HUES48 (cell line): ENCODE measurements around the gene ORAI2.

Experiments
- H3K27ac ChIP-seq: one replicate; pipeline ENCODE4 v1.7.0; 2013; ENCODE audit warnings: low read depth, low read length, inconsistent platforms
- H3K27me3 ChIP-seq: 2 replicates; pipeline ENCODE4 v1.6.1; 2013; ENCODE audit warnings: mild to moderate bottlenecking, low read length; ENCODE audit not compliant: control insufficient read depth, insufficient read depth
- H3K36me3 ChIP-seq: 2 replicates; pipeline ENCODE4 v1.6.1; 2013; ENCODE audit warnings: low read length; ENCODE audit not compliant: control insufficient read depth, insufficient read depth
- H3K4me1 ChIP-seq: 2 replicates; pipeline ENCODE4 v1.6.1; 2013; ENCODE audit warnings: mild to moderate bottlenecking, low read length; ENCODE audit not compliant: control insufficient read depth, insufficient read depth
- H3K4me3 ChIP-seq: 2 replicates; pipeline ENCODE4 v1.5.1; 2013; ENCODE audit warnings: mild to moderate bottlenecking, low read depth, low read length
- H3K9ac ChIP-seq: 2 replicates; pipeline ENCODE4 v1.6.1; 2013; ENCODE audit warnings: mild to moderate bottlenecking, low read depth, low read length, moderate library complexity
- H3K9me3 ChIP-seq: 2 replicates; pipeline ENCODE4 v1.6.1; 2013; ENCODE audit warnings: low read length; ENCODE audit not compliant: control insufficient read depth, insufficient read depth

Gene ORAI2

DNA sequence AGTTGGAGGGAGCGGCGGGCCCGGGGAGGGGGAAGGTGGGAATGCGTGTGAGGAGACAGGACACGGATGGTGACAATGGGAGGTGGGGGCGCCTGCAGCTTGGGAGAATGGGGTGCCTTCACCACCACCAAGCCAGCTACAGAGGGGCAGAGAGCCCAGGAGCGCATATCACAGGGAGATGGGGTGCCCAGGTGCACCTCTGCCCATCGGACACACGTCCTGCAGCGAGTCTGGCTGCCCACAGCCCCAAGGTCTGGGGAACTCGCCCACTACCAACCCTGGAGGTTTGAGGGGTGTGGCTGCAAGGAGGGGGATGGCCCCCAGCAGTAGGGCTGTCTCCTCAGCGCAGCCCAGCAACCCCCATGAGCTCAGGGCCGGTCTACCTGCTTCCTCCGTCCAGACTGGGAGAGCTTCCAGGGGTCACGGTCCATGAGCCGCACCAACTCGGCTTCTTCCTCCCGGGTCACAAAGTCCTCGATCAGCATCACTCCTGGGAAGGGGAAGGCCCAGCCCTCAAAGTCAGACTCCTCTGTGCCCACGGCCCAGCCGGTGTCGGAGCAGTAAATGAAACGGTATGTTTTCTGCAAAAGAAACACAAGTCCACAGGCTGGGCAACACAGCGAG lies 26.0 kb downstream of the ORAI2 start:
- Histone ChIP-seq H3K36me3 (peaks cover 42% of the 10 kb centered on the region), H3K27ac (no peak overlapping the region), H3K9me3 (no peaks in the 10 kb centered on the region), H3K4me1 (no peaks in the 10 kb centered on the region), H3K4me3 (no peak overlapping the region), H3K27me3 (no peaks in the 10 kb centered on the region), H3K9ac (no peak overlapping the region)

DNA sequence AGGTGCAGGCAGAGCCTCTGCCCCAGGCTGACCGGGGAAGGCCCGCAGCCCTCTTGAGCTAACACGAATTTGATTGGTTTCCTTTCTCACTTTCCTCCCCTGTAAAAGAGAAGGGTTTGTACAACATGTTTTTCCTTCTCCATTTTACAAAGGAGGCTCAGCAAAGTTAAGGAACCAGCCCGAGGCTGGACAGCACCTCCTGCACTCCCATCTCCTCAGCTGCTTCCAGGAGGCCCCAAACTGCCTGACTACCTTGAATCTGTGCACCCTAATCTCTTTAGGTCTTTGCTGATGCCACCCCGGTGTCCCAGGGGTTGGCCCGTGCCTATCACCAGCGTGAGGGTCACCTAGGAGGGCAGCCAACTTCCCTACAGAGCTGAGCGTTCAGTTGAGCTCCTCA lies 27.1 kb downstream of the ORAI2 start:
- no peak overlapping the region for H3K9ac ChIP-seq
- H3K4me1 ChIP-seq, result no peaks in the 10 kb centered on the region
- peaks cover 42% of the 10 kb centered on the region for H3K36me3 ChIP-seq
- H3K27ac ChIP-seq, result no peak overlapping the region
- H3K9me3 ChIP-seq, result no peaks in the 10 kb centered on the region
- H3K27me3 ChIP-seq, result no peaks in the 10 kb centered on the region
- H3K4me3 ChIP-seq, result no peak overlapping the region

DNA sequence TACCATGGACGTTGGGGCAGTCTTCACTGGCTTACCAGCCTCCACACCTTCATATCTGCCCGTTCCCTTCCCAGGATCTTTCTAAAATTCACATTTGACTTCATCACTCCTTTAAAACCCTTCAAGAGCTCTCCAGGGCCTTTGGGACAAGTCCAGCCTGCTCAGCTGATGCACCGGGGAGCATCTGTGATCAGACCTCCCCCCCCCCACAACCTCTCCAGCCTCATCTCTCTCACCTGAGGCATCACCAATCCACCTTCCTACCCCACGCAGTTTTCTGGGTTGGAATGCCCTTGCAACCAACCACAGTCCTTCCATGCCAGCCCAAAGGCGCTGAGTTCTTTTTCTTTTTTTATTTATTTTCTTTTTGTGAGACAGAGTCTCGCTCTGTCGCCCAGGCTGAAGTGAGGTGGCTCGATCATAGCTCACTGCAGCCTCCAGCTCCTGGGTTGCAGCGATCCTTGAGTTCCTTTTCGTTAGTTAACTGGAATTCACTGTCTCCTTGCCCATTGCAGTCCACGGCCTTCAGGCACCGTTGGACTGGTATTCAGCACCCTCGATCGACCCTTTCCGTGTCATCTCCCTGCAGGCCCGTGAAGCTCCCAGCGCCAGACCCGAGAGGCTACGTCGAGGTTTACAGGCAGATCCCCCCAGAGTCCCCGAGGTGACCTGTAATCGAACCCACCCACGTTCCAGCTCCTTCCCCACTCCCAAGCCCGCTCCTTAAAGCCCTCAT lies 30.6 kb downstream of the ORAI2 start:
- Histone ChIP-seq H3K27me3 (no peaks in the 10 kb centered on the region), H3K9ac (peak overlapping the region; percentile 64), H3K9me3 (no peaks in the 10 kb centered on the region), H3K4me1 (no peaks in the 10 kb centered on the region), H3K36me3 (peaks cover 26% of the 10 kb centered on the region), H3K27ac (no peak overlapping the region), H3K4me3 (peak overlapping the region; percentile 84)

DNA sequence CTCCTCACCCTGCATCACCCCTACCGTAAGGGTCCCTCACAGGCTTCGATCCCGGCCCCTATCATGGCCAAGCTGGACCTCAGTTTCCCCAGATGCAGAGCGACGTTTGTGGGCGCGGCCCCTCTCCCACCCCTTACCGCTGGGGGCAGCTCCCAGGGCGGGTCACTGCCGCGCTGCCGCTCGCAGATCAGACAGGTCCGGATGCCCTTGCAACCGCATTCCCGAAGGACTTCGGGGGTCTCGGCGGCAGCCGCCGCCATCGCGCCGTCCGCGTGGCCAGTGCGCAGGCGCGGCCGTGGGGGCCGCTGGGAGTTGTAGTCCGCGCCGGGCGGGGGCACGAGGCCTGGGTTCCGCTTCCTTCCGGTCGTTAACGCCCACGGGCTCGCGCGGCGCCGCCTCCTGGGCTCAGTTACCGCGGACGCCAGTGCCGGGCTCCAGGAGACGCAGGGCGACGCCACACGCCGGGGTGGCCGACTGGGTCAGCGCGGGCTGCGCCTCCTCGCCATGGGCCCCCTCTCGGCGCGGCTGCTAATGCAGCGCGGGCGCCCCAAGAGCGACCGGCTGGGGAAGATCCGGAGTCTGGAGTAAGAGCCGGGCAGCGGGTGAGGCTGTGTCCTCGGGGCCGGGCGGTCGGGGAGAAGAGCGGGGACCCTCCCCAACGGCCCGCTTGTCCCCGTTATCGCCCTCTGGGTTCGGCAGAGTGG lies 31.4 kb downstream of the ORAI2 start, which contains the start of the genes ALKBH4 and LRWD1:
ALKBH4 (minus strand) TSS at position 287 of the 704 bp plus-strand sequence; CDS start at position 260, 27 bp downstream.
LRWD1 (plus strand) TSS at position 408 of the 704 bp plus-strand sequence; CDS start at position 505, 97 bp downstream.
- peaks cover 27% of the 10 kb centered on the region for H3K36me3 ChIP-seq

DNA sequence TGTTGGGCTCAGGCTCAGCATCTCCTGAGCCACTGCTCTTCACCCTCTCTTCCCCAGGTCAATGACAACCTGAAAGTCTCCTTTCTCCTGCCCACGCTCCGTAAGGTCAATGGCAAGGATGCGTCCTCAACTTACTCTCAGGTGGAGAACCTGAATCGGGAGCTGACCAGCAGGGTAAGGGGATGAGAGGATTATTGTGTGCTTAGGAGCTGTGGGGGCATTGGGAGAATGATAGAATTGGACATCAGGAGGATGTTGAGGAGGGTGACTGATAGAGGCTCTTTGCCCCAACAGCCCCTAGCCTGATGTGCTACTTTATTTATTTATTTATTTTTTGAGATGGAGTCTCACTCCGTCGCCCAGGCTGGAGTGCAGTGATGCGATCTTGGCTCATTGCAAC lies 32.7 kb downstream of the ORAI2 start:
- Histone ChIP-seq H3K4me1 (no peaks in the 10 kb centered on the region), H3K9ac (no peak overlapping the region), H3K27me3 (no peaks in the 10 kb centered on the region), H3K36me3 (peaks cover 34% of the 10 kb centered on the region), H3K9me3 (no peaks in the 10 kb centered on the region), H3K4me3 (0 out of 2 replicates have a peak overlapping the region, but pooled peaks have one; percentile 84), H3K27ac (no peak overlapping the region)

More for the DNA sequence above, 31.4 kb downstream of the ORAI2 start, which contains the start of the genes ALKBH4 and LRWD1:
- H3K27ac ChIP-seq, result peak within 1 kb of the TSS; percentile 55
- H3K4me1 ChIP-seq, result no peaks in the 10 kb centered on the region
- H3K27me3 ChIP-seq, result no peaks in the 10 kb centered on the region
- H3K9me3 ChIP-seq, result no peaks in the 10 kb centered on the region
- peak within 1 kb of the TSS; percentile 64 for H3K9ac ChIP-seq
- H3K4me3 ChIP-seq, result peak within 1 kb of the TSS; percentile 84

DNA sequence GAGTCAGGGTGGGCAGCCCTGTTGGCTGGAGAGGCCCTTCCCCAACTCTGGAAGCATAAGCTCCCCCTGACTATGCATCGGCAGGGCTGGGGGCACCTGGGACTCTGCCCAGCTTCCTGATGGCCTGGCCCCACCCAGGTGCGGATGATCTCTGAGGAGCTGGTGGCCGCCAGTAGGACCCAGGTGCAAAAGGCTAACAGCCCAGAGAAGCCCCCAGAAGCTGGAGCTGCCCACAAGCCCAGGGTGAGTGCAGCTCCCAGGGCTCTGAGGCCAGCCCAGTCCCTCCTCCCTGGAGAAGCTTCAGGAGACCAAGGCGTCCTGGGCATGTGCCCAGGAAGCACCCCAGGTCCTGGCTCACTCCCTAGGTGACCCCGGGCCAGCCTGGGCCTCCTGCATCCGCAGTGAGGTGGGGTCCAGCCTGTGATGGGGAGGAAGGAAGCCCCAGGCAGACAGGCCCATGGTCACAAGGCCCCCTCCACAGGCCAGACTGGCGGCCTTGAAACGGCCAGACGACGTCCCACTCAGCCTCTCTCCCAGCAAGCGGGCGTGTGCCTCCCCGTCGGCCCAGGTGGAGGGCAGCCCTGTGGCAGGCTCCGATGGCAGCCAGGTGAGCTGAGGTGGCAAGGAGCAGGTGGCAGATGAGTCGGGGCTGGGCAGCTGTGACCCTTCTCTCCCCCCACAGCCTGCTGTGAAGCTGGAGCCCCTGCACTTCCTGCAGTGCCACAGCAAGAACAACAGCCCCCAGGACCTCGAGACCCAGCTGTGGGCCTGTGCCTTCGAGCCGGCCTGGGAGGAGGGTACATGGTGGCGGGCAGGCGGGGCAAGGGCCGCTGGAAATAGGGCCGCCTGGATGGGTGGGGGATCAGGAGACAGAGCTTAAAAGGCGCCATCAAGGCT lies 34.5 kb downstream of the ORAI2 start:
- no peak overlapping the region for H3K9ac ChIP-seq

DNA sequence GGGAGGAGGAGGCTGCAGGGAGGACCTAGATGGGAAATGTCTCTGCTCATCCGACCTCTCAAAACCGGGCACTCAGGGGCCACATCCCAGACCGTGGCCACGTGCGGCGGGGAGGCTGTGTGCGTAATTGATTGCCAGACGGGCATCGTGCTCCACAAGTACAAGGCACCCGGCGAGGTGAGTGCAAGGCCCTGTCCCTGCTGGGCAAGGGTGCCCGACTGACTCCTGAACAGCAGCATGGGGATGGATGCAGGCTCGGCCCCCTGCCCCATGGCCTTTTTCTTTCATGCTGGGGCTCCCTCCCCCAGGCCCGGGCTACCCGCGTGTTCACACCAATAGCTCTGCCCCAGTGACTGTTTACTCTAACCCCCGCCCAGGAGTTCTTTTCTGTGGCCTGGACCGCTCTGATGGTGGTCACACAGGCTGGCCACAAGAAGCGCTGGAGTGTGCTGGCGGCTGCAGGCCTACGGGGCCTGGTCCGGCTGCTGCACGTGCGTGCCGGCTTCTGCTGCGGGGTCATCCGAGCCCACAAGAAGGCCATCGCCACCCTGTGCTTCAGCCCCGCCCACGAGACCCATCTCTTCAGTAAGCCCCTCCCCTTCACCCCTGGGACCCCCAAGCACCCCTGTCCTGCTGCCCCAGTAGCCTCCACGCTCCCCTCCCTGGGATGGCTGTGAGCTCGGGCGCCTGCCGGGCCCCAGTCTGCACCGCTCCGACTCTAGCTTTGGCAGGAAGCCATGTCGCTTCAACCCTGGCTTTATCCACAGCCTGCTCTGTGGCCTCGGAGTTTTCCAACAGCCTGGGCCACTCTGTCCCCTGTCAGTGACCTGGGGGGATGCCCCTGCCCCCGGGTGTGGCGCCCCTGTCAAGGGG lies 35.3 kb downstream of the ORAI2 start:
- H3K36me3 ChIP-seq, result peaks cover 46% of the 10 kb centered on the region
- H3K9me3 ChIP-seq, result no peaks in the 10 kb centered on the region
- no peak overlapping the region for H3K4me3 ChIP-seq
- no peak overlapping the region for H3K27ac ChIP-seq
- no peak overlapping the region for H3K9ac ChIP-seq
- no peaks in the 10 kb centered on the region for H3K27me3 ChIP-seq
- no peaks in the 10 kb centered on the region for H3K4me1 ChIP-seq

More for the DNA sequence above, 34.5 kb downstream of the ORAI2 start:
- H3K27me3 ChIP-seq, result no peaks in the 10 kb centered on the region
- H3K4me3 ChIP-seq, result no peak overlapping the region
- no peaks in the 10 kb centered on the region for H3K4me1 ChIP-seq
- H3K27ac ChIP-seq, result no peak overlapping the region
- no peaks in the 10 kb centered on the region for H3K9me3 ChIP-seq
- peaks cover 37% of the 10 kb centered on the region for H3K36me3 ChIP-seq

DNA sequence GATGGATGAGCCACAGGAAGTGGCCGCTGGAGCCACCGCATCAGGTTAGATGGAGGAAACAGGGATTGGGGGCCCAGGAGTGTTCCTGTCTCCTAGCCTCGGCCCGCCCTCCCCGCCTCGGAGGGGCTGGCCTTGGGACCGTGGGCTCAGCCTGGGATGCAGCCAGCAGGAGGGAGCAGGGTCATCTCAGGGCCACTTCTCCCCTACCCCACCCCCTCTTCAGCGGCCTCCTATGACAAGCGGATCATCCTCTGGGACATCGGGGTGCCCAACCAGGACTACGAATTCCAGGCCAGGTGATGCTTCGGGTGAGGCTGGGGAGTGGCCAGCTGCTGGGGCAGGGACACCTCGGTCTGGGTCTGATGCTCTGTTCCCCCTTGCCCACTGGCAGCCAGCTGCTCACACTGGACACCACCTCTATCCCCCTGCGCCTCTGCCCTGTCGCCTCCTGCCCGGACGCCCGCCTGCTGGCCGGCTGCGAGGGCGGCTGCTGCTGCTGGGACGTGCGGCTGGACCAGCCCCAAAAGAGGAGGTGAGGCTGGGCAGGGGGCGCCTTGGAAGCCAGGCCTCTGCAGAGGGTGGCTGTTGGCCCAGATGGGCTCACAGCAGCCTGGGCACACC lies 36.1 kb downstream of the ORAI2 start:
- Histone ChIP-seq H3K36me3 (peaks cover 48% of the 10 kb centered on the region), H3K27me3 (no peaks in the 10 kb centered on the region), H3K4me1 (no peaks in the 10 kb centered on the region), H3K27ac (no peak overlapping the region), H3K9me3 (no peaks in the 10 kb centered on the region), H3K4me3 (no peak overlapping the region), H3K9ac (no peak overlapping the region)

DNA sequence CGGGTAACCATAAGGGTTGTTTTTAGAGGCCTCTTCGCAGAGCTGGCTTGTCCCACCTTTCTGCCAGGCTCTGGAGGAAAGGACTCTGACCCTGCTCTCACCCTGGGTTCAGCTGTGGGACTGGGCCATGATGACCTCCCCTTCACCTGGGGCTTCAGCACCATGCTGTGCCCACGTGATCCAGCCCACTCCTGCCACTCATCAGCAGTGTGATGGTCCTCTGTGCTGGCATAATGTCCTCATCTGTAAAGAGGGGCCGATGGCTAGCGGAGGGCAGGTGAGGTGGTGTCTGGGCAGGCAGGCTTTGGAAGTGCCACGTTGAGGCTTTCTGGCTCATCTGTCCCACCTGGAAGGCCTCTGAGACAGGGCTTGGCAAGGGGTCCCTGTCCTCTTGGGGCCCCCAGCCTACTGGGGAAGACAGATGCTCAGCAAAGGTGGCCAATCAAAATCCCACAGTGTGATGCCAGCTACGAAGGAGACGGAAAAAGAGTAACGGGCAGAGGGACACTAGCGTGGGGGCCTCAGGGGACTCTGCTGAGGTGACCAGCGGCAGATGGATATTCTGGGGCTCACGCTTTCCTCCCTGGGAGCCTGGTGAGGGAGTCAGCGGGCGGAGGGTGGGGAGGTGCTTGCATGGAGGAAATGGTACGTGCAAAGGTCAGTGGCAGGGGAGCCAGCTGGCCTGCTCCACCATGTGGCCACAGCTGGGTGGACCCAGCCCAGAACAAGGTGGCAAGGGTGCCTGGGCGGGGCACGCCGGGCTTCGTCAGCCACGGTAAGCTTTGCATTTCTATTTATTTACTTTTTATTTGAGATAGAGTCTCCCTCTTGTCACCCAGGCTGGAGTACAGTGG lies 36.8 kb downstream of the ORAI2 start:
- Histone ChIP-seq H3K4me1 (no peaks in the 10 kb centered on the region), H3K4me3 (no peak overlapping the region), H3K9me3 (no peaks in the 10 kb centered on the region), H3K9ac (no peak overlapping the region), H3K27ac (no peak overlapping the region), H3K27me3 (no peaks in the 10 kb centered on the region), H3K36me3 (peaks cover 48% of the 10 kb centered on the region)
